HCT116 (cell line): Measurements from ENCODE around the gene RNF152. TPM values are rescaled to one million over a fixed set of nuclear protein-coding genes. Genes with fewer than 3 reads are reported as not detected.

Source experiments
- ATAC-seq: fragments of 200-7000 bp; cut with Tn5 transposase; 2 replicates; pipeline ENCODE4 v1.9.1; 2020; ENCODE audit warnings: mild to moderate bottlenecking, moderate library complexity
- BruUV-seq: library from RNA; stranded (reverse); fragments of 400-500 nt; replicated peaks from 2 replicates; lab custom pipeline; 2021; lab: Mats Ljungman, UMichigan
- CTCF ChIA-PET: fragments of 300-600 bp; sonication (Branson Sonifier 250); formaldehyde crosslinking; loops from one replicate; lab custom pipeline; 2021; ENCODE audit warnings: antibody characterized with exemption; lab: Charles Lee
- POLR2A ChIA-PET: fragments of 300-600, 350-600 bp; sonication (Branson Sonifier 250); formaldehyde crosslinking; loops from one replicate; lab custom pipeline; 2021; ENCODE audit warnings: antibody characterized with exemption; lab: Charles Lee
- RAD21 ChIA-PET, 2 experiments: fragments of 300-600 bp; sonication (Branson Sonifier 250); formaldehyde crosslinking; loops; one replicate each; lab custom pipeline; 2023; ENCODE audit warnings: low total read pairs in 2 of 2; ENCODE audit not compliant: uncharacterized antibody in 2 of 2, unreplicated experiment in 2 of 2, low non-redundant PET in 1 of 2; lab: Charles Lee
- DNase-seq: peaks from one replicate; pipeline ENCODE4 v3.0.0-alpha.2; 2010; ENCODE audit warnings: low read depth, low spot score
- H2AFZ ChIP-seq: fragments of 200-600 bp; shearing (Covaris generic), sonication (generic); 2 replicates; pipeline ENCODE4 v1.6.1; 2017; ENCODE audit warnings: low read depth, mixed run types, mixed read lengths, antibody characterized with exemption, low read length; ENCODE audit not compliant: poor library complexity, severe bottlenecking
- H3K27ac ChIP-seq: 2 replicates; pipeline ENCODE4 v1.5.1; 2012; ENCODE audit warnings: low read depth, low read length
- H3K27me3 ChIP-seq: fragments of 200-600 bp; sonication (generic); 2 replicates; pipeline ENCODE4 v1.6.1; 2016; ENCODE audit warnings: mixed run types, low read length, mixed read lengths; ENCODE audit not compliant: insufficient read depth
- H3K36me3 ChIP-seq, 2 experiments: fragments of 200-500 bp in 1 of 2; fragments of 200-600 bp in 1 of 2; sonication (Bioruptor generic) in 1 of 2; sonication (generic) in 1 of 2; 2 replicates each; pipeline versions ENCODE4 v1.5.1 to v1.6.1; 2014 to 2016; ENCODE audit warnings: low read length in 2 of 2, inconsistent platforms in 1 of 2, mixed read lengths in 1 of 2, mixed run types in 1 of 2; ENCODE audit not compliant: insufficient read depth in 2 of 2, control insufficient read depth in 1 of 2
- H3K4me1 ChIP-seq, 2 experiments: fragments of 200-600 bp in 1 of 2; sonication (generic) in 1 of 2; 2 replicates each; pipeline versions ENCODE4 v1.5.1 to v1.6.1; 2012 to 2017; ENCODE audit warnings: low read length in 2 of 2, inconsistent platforms in 1 of 2, mild to moderate bottlenecking in 1 of 2, mixed read lengths in 1 of 2, mixed run types in 1 of 2, moderate library complexity in 1 of 2; ENCODE audit not compliant: insufficient read depth in 2 of 2, control insufficient read depth in 1 of 2
- H3K4me2 ChIP-seq: fragments of 200-600 bp; sonication (generic); 2 replicates; pipeline ENCODE4 v1.6.1; 2017; ENCODE audit warnings: mixed run types, low read length, mixed read lengths
- H3K4me3 ChIP-seq, 2 experiments: fragments of 200-600 bp in 1 of 2; sonication (generic) in 1 of 2; replicated peaks in 1 of 2; 2 replicates each; pipeline ENCODE4 v1.5.1; 2011 to 2016; ENCODE audit warnings: low read length in 2 of 2, control low read depth in 1 of 2, low read depth in 1 of 2, mild to moderate bottlenecking in 1 of 2, mixed read lengths in 1 of 2, mixed run types in 1 of 2
- H3K79me2 ChIP-seq: fragments of 200-600 bp; sonication (generic); 2 replicates; pipeline ENCODE4 v1.6.1; 2017; ENCODE audit warnings: mild to moderate bottlenecking, mixed run types, low read length, moderate library complexity, mixed read lengths; ENCODE audit not compliant: insufficient read depth
- H3K9ac ChIP-seq: fragments of 200-600 bp; sonication (generic); 2 replicates; pipeline ENCODE4 v1.6.1; 2016; ENCODE audit warnings: low read length, mixed read lengths
- H3K9me2 ChIP-seq: fragments of 200-600 bp; sonication (generic), shearing (Covaris generic); 2 replicates; pipeline ENCODE4 v1.6.1; 2017; ENCODE audit warnings: mixed run types, mild to moderate bottlenecking, moderate library complexity; ENCODE audit not compliant: insufficient read depth
- H3K9me3 ChIP-seq, 2 experiments: fragments of 200-500 bp in 1 of 2; fragments of 200-600 bp in 1 of 2; sonication (Bioruptor generic) in 1 of 2; sonication (generic) in 1 of 2; 2 replicates each; pipeline ENCODE4 v1.6.1; 2014 to 2017; ENCODE audit warnings: low read length in 2 of 2, mixed read lengths in 2 of 2, inconsistent platforms in 1 of 2, low read depth in 1 of 2, mild to moderate bottlenecking in 1 of 2, mixed run types in 1 of 2, moderate library complexity in 1 of 2; ENCODE audit not compliant: control insufficient read depth in 1 of 2, insufficient read depth in 1 of 2
- H4K20me1 ChIP-seq: fragments of 200-600 bp; sonication (generic), shearing (Covaris generic); 2 replicates; pipeline ENCODE4 v1.6.1; 2017; ENCODE audit warnings: mixed run types, mild to moderate bottlenecking, moderate library complexity; ENCODE audit not compliant: insufficient read depth
- CBX3 ChIP-seq: IDR thresholded peaks from 2 replicates; pipeline ENCODE4 v1.6.1; 2012; ENCODE audit warnings: low read depth
- EZH2 ChIP-seq: fragments of 200-600 bp; sonication (generic); IDR thresholded peaks from 2 replicates; pipeline ENCODE4 v1.6.1; 2017; ENCODE audit warnings: antibody characterized with exemption, mixed run types
- EZH2phosphoT487 ChIP-seq: fragments of 200-600 bp; IDR thresholded peaks from 2 replicates; pipeline ENCODE4 v1.6.1; 2018; ENCODE audit warnings: antibody characterized with exemption, borderline replicate concordance
- JUND ChIP-seq: IDR thresholded peaks from 2 replicates; pipeline ENCODE4 v1.6.1; 2012
- POLR2A ChIP-seq: IDR thresholded peaks from 2 replicates; pipeline ENCODE4 v1.7.0; 2011; ENCODE audit warnings: borderline replicate concordance; ENCODE audit not compliant: insufficient read depth, insufficient read length; ENCODE audit errors: extremely low read depth
- POLR2AphosphoS5 ChIP-seq: IDR thresholded peaks from 2 replicates; pipeline ENCODE4 v1.6.1; 2011; ENCODE audit warnings: mild to moderate bottlenecking, low read depth, low read length, moderate library complexity
- RAD21 ChIP-seq: IDR thresholded peaks from 2 replicates; pipeline ENCODE4 v1.6.1; 2012; ENCODE audit warnings: low read depth, mild to moderate bottlenecking
- SIN3A ChIP-seq: IDR thresholded peaks from 2 replicates; pipeline ENCODE4 v1.6.1; 2012; ENCODE audit warnings: low read depth
- SP1 ChIP-seq: IDR thresholded peaks from 2 replicates; pipeline ENCODE4 v1.6.1; 2012; ENCODE audit warnings: low read depth
- SRF ChIP-seq: IDR thresholded peaks from 2 replicates; pipeline ENCODE4 v1.6.1; 2012; ENCODE audit warnings: low read depth
- TCF7L2 ChIP-seq: IDR thresholded peaks from 2 replicates; pipeline ENCODE4 v1.7.0; 2011; ENCODE audit warnings: borderline replicate concordance, inconsistent platforms; ENCODE audit not compliant: insufficient read depth, insufficient read length; ENCODE audit errors: extremely low read depth
- ZFX ChIP-seq: fragments of 450-650 bp; IDR thresholded peaks from 2 replicates; pipeline ENCODE4 v1.6.1; 2017
- intact Hi-C: fragments of 100-400 bp; cut with micrococcal nuclease; formaldehyde crosslinking; loops from 2 replicates; pipeline ENCODE4 v1.10.0; 2022
- total RNA-seq: library from RNA; stranded (reverse); gene quantifications from one replicate; pipeline ENCODE4 v1.2.1, GENCODE V29; 2021; ENCODE audit not compliant: unreplicated experiment
- TF ChIP-seq, protein P1 (sequence below): IDR thresholded peaks from 2 replicates; pipeline ENCODE4 v1.6.1; 2012
- TF ChIP-seq, protein P2 (sequence below): IDR thresholded peaks from 2 replicates; pipeline ENCODE4 v1.6.1; 2011; ENCODE audit warnings: mild to moderate bottlenecking, low read length, moderate library complexity; ENCODE audit not compliant: insufficient replicate concordance; ENCODE audit errors: extremely low read depth

RNF152 gene
- total RNA-seq, 1 experiment from 2014 or later = 0.47 TPM

DNA sequence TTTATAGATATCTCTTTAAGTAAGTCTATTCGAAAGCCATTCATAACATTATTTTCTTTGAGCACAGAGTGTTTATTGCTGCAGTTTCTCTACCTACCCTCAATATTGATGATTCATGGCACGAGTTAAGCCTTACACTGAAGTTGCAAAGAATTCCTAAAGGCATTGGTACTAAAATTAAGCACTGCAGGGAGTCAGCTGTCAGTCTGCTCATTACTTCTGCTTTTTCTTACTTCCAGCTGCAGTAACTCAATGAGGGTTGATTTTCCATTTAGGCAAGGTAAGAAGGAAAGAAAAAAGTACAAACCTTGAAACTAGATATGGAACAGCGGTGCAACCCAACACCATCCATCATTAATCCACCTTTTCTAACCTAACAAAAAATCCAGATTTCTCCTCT lies 65.2 kb downstream of the RNF152 start:
- intact Hi-C loops = no loop called here

DNA sequence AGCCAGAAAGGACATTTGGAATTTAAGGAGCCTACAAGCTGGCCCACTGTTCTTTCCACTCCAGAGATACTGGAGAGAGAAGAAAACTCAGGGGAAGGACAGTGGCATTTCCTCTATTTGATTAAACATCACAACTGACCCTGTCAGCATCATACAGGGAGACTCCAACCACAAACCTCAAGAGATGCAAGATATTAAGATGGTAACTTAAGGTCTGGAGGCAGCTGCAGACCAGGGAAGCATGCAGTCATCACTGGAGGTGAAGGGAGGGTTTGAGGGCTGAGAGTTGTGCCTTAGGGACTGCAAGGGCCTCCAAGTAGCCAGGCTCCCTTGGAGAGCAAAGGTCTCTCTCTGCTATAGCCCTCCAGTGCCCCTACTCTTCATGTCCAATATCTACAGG lies 67.4 kb downstream of the RNF152 start:
- H3K4me3 ChIP-seq = no peak overlapping the region
- ATAC-seq (no peak), DNase-seq (no peak)
- H3K9me2 ChIP-seq = no peaks in the 10 kb centered on the region
- ChIA-PET CTCF (no interaction called here), POLR2A (no interaction called here), RAD21 (no interaction called here)
- no peaks in the 10 kb centered on the region for H4K20me1 ChIP-seq
- H3K27ac ChIP-seq = no peak overlapping the region
- no peaks in the 10 kb centered on the region for H3K36me3 ChIP-seq
- H3K27me3 ChIP-seq = peaks cover 5% of the 10 kb centered on the region; the same call in 1 of the 2 replicates
- TF ChIP-seq SIN3A (no peak), RAD21 (no peak), TCF7L2 (no peak), POLR2A (no peak), SRF (no peak), ZFX (no peak), CBX3 (no peak)
- TF ChIP-seq, protein P1, sequence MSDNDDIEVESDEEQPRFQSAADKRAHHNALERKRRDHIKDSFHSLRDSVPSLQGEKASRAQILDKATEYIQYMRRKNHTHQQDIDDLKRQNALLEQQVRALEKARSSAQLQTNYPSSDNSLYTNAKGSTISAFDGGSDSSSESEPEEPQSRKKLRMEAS = no peak
- TF ChIP-seq, protein P2, sequence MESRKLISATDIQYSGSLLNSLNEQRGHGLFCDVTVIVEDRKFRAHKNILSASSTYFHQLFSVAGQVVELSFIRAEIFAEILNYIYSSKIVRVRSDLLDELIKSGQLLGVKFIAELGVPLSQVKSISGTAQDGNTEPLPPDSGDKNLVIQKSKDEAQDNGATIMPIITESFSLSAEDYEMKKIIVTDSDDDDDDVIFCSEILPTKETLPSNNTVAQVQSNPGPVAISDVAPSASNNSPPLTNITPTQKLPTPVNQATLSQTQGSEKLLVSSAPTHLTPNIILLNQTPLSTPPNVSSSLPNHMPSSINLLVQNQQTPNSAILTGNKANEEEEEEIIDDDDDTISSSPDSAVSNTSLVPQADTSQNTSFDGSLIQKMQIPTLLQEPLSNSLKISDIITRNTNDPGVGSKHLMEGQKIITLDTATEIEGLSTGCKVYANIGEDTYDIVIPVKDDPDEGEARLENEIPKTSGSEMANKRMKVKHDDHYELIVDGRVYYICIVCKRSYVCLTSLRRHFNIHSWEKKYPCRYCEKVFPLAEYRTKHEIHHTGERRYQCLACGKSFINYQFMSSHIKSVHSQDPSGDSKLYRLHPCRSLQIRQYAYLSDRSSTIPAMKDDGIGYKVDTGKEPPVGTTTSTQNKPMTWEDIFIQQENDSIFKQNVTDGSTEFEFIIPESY = no peak
- no TSS peak for BruUV-seq
- no peaks in the 10 kb centered on the region for H3K4me1 ChIP-seq
- no peaks in the 10 kb centered on the region for H3K9me3 ChIP-seq
- H2AFZ ChIP-seq = no peak overlapping the region
- intact Hi-C loops = no loop called here
- H3K79me2 ChIP-seq = no peaks in the 10 kb centered on the region
- H3K9ac ChIP-seq = no peak overlapping the region
- no peak overlapping the region for H3K4me2 ChIP-seq

More for the DNA sequence above, 65.2 kb downstream of the RNF152 start:
- RAD21 ChIA-PET = no interaction called here
- H3K79me2 ChIP-seq = no peaks in the 10 kb centered on the region
- peaks cover 5% of the 10 kb centered on the region; the same call in 1 of the 2 replicates for H3K27me3 ChIP-seq
- no peaks in the 10 kb centered on the region for H4K20me1 ChIP-seq
- ATAC-seq (no peak), DNase-seq (no peak)
- TF ChIP-seq TCF7L2 = no peak
- no peak for TF ChIP-seq SP1
- no peak for TF ChIP-seq CBX3
- TF ChIP-seq, protein P2 = no peak
- no peak for TF ChIP-seq POLR2AphosphoS5
- TF ChIP-seq EZH2phosphoT487 = no peak
- TF ChIP-seq JUND = no peak
- no peak for TF ChIP-seq POLR2A
- no peak for TF ChIP-seq SIN3A
- TF ChIP-seq RAD21 = no peak
- TF ChIP-seq EZH2 = no peak
- no peak overlapping the region for H3K4me2 ChIP-seq
- CTCF ChIA-PET = no interaction called here
- no peaks in the 10 kb centered on the region for H3K9me3 ChIP-seq
- H3K36me3 ChIP-seq = no peaks in the 10 kb centered on the region
- BruUV-seq = no TSS peak
- POLR2A ChIA-PET = no interaction called here
- H3K9me2 ChIP-seq = no peaks in the 10 kb centered on the region
- no peak overlapping the region for H3K9ac ChIP-seq
- H3K4me3 ChIP-seq = no peak overlapping the region
- H3K4me1 ChIP-seq = no peaks in the 10 kb centered on the region
- H3K27ac ChIP-seq = no peak overlapping the region
- no peak overlapping the region for H2AFZ ChIP-seq
